Measurements from ENCODE around the gene OR1J1.

The OR1J1 gene, protein sequence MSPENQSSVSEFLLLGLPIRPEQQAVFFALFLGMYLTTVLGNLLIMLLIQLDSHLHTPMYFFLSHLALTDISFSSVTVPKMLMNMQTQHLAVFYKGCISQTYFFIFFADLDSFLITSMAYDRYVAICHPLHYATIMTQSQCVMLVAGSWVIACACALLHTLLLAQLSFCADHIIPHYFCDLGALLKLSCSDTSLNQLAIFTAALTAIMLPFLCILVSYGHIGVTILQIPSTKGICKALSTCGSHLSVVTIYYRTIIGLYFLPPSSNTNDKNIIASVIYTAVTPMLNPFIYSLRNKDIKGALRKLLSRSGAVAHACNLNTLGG

DNA sequence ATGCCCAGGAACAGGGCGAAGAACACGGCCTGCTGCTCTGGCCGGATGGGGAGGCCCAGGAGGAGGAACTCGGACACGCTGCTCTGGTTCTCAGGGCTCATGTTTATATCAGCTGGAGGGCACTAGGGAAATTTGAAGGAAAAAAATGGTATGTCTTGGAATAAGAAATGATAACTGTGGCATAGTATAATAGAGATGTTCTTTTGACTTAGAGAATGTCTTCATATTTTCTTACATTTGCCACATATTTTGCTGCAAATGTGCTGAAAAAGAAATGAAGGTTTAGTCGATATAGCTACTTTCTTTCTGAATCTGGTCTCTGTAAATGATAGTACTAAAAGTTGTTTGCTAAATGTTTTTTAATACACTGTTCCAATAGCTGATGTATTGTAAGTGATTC, at the start of gene OR1J1:
TSS of gene OR1J1 (minus strand) at position 101 of the 400 bp plus-strand sequence. CDS start at position 101, 0 bp downstream.
- no peak for DNase-seq (ENCODE audit: low read depth in 2 of 2, low spot score in 1 of 2)

DNA sequence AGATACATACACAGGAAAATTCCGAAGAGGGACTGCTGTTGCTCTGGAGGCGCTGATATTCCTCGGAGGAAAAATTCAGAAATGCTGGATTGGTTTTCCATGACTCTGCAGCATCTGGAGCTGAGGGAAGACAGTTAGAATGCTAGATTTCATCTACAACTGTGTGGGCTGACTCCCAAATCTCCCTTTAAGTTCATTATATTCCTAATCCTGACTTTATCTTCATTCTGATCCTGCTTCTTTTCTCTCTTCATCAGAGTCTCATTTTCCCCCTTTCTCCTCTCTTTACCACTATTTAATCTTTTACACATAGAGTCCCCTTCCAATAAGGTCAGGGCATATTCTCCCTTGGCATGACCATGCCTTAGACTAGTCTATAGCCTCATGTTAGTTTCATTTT, 49.5 kb upstream of the OR1J1 start, which contains the start of gene OR1N1:
TSS of gene OR1N1 (minus strand) at position 101 of the 400 bp plus-strand sequence. CDS start at position 101, 0 bp downstream.
- DNase-seq (ENCODE audit: low read depth in 2 of 2, low spot score in 1 of 2) = no peak

DNA sequence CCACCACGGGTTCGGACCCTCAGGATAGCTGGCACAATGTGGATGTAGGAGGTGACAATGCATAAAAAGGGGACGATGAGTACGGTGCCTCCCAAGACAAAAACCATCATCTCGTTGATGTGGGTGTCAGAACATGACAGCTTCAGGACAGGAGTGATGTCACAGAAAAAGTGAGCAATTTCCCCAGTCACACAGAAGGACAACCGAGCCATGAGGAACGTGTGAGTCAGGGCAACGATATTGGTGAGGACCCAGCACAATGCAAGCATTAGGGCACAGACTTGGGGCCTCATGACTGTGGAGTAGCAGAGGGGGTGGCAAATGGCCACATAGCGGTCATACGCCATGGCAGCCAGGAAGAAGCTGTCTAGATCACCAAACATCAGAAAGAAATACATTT, 48.9 kb upstream of the OR1J1 start:
- no peak for DNase-seq (ENCODE audit: low read depth in 2 of 2, low spot score in 1 of 2)

DNA sequence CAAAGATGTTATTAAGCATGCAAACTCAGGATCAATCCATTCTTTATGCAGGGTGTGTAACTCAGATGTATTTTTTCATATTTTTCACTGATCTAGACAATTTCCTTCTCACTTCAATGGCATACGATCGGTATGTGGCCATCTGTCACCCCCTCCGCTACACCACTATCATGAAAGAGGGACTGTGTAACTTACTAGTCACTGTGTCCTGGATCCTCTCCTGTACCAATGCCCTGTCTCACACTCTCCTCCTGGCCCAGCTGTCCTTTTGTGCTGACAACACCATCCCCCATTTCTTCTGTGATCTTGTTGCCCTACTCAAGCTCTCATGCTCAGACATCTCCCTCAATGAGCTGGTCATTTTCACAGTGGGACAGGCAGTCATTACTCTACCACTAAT, 41.6 kb upstream of the OR1J1 start:
- DNase-seq (ENCODE audit: low read depth in 2 of 2, low spot score in 1 of 2) = no peak

DNA sequence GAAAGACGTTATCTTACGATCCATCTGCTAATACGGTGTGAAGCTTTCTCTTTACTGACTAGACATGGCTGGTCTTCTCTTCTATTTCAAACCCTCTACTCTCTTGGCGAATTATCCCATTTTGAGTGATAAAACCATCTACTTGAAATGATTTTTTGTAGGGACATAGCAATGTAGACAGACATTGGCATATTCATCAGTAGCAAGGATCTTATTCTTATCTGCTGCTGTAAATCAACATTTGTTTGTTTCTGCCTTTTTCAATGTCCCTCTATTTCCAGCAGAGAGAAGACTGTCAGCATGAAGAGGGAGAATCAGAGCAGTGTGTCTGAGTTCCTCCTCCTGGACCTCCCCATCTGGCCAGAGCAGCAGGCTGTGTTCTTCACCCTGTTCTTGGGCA, 41.1 kb upstream of the OR1J1 start, which contains the start of gene OR1J4:
TSS of gene OR1J4 (plus strand) at position 301 of the 400 bp plus-strand sequence. CDS start at position 301, 0 bp downstream.
- DNase-seq (ENCODE audit: low read depth in 2 of 2, low spot score in 1 of 2) = no peak

DNA sequence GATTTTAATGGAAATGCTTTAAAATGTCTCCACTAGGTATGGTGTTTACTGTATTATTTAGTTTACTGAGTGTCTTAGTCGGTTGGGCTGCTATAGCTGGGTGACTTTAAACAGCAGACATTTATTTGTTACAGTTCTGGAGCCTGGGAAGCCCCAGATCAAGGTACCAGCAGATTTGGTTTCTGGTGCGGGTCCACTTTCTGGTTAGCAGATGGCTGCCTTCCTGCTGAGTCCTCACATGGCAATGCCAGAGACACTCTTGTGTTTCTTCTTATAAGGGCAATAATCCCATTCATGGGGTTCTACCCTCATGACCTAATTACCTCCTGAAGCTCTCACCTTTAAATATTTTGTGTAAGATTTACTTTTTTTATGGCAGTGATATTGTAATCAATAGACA, 40.5 kb upstream of the OR1J1 start:
- DNase-seq (ENCODE audit: low read depth in 2 of 2, low spot score in 1 of 2) = no peak

DNA sequence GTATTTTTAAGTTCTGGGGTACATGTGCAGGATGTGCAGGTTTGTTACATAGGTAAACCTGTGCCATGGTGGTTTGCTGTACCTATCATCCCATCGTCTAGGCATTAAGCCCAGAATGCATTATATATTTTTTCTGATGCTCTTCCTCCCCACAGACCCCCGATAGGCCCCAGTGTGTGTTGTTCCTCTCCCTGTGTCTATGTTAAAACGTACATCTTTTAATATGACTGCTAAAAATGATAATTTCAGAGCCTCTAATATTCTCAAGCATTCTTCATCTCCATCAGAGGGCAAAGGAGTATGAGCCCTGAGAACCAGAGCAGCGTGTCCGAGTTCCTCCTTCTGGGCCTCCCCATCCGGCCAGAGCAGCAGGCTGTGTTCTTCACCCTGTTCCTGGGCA, 32.8 kb upstream of the OR1J1 start, which contains the start of gene OR1J2:
TSS of gene OR1J2 (plus strand) at position 301 of the 400 bp plus-strand sequence. CDS start at position 301, 0 bp downstream.
- DNase-seq (ENCODE audit: low read depth in 2 of 2, low spot score in 1 of 2) = no peak

DNA sequence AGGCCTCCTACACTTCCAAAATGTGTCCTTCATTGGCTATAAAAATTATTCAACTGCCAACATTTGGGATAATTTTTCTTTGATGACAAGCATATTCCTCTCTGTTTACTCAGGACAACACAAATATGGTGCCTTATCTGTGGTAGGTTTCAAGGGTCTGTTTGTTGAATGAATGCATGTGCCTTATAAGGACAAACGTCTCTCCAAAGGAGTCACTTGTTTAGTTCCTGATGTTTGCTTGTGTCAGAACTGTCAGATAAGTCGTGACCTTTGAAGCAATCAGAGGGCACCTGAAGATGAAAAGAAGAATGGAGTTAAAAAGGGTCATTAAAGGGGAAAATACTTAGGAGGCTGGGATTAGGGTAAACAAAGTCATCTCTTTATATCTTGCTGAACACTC, 29.2 kb upstream of the OR1J1 start:
- DNase-seq (ENCODE audit: low read depth in 2 of 2, low spot score in 1 of 2) = no peak

DNA sequence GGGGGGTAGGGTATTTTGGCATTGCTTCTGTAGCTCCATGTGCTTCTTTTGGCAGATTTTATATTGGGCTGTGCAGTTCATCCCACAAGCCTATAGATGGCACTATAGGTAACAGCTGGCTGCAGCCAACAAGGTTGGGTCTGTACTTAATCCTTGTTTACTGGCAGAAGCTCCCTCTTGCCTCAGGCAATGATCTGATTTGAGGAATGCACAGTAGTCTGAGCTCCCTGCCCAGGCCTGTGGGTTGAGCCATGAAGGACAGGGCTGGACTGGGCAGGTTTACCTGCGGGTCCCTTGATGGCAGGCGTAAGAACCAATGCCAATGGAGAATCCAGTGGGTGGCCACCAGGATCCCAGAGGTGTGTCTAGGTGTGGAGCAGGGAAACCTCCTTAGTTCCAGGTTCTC, 21.2 kb upstream of the OR1J1 start:
- DNase-seq (ENCODE audit: low read depth in 2 of 2, low spot score in 1 of 2) = no peak

DNA sequence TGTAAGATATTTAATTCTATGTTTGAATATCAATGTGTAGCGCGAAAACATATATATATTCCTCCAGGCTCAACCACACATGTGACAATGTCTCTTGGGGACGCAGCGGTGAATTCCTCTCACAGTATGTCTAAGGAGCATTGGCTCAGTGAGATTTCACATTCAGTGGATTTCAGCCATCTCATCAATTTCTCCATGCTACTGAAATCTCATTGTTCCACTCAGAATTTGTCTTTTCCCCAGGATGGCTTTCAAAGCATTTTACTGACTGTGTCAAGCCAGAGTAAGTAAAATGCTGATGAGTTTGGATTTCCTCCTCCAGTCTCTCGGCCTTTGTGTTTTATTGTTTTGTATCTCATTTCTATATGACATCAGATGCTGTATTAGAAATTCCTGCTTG, 1.3 kb upstream of the OR1J1 start:
- no peak for DNase-seq (ENCODE audit: low read depth in 2 of 2, low spot score in 1 of 2)

DNA sequence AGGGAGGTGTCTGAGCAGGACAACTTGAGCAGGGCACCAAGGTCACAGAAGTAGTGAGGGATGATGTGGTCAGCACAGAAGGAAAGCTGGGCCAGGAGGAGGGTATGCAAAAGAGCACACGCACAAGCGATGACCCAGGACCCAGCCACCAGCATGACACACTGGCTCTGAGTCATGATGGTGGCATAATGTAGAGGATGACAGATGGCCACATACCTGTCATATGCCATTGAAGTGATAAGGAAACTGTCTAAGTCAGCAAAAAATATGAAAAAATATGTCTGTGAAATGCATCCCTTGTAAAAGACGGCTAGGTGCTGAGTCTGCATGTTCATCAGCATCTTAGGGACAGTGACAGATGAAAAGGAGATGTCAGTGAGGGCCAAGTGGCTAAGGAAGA, 380 bp downstream of the OR1J1 start:
- DNase-seq (ENCODE audit: low read depth in 2 of 2, low spot score in 1 of 2) = no peak

DNA sequence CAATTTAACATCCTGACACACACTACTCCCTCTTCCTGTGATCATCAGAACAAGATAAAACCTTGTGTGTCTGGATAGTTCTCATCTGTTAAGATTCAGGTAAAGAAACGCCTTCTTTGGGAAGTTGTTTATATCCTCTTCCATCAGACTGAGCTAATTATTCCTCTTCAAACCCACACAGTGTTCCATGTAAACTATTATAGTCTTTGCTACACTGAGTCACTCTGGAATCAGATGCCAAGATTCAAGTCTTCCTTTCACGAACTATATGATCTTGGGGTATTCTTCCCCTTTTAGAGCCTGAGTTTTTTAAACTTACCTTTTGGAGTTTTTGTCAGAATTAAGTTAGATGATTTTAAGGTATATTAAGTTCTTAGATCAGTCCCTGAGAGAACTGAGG, 2.0 kb downstream of the OR1J1 start:
- DNase-seq (ENCODE audit: low read depth in 2 of 2, low spot score in 1 of 2) = no peak

DNA sequence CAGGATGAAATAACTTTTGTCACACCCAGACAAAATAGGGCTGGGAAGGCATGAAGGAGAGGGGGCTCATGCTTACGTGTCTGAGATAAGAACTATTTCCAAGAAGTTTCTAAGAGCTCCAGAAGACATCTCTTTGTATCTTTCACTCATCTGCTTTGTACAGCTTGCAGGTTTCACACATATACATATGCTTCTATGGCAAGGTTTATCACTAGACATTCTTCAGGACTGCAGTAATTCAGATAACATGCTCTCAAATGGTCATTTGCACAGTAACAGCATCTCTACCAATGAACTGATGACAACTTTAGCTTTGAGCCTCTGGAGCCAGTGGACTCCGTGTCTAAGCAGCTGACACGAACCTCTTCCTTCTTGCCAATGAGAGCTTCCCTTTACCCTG, 3.2 kb downstream of the OR1J1 start:
- no peak for DNase-seq (ENCODE audit: low read depth in 2 of 2, low spot score in 1 of 2)

DNA sequence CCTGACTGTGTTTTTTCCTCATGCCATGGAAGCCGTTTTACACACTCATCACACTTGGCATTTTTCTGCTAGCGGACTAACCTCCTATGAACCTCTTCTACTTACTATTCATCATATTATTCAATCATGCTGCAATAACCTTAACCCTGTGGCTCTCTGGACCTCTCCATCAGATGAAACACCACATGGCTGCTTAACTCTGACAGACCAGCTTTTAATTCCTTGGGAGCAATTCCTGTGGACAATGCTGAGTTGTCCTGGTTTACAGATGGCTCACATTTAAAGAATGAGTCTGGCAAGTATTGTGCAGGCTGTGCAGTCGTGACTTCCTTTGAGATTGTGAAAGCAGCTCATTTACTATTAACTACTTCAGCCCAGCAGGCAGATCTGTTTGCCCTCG, 9.0 kb downstream of the OR1J1 start:
- no peak for DNase-seq (ENCODE audit: low read depth in 2 of 2, low spot score in 1 of 2)

DNA sequence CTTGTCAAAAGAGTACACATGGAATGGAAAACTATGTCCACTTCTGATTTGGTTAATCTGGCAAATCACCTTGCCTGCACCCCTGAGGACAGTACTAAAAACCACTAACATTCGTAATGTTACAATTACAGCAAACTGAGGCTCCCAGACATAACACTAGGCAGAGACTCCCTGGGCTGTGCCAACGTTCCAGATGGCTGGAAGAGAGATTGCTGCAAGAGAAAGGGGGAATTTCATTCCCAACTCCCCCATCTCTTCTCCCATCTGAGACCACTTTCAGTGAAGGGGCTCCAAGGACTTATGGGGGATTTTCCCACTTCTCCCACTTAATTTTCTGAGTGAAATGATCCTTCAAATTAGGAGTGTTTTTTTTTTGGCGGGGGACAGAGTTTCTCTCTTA, 11.3 kb downstream of the OR1J1 start:
- no peak for DNase-seq (ENCODE audit: low read depth in 2 of 2, low spot score in 1 of 2)

DNA sequence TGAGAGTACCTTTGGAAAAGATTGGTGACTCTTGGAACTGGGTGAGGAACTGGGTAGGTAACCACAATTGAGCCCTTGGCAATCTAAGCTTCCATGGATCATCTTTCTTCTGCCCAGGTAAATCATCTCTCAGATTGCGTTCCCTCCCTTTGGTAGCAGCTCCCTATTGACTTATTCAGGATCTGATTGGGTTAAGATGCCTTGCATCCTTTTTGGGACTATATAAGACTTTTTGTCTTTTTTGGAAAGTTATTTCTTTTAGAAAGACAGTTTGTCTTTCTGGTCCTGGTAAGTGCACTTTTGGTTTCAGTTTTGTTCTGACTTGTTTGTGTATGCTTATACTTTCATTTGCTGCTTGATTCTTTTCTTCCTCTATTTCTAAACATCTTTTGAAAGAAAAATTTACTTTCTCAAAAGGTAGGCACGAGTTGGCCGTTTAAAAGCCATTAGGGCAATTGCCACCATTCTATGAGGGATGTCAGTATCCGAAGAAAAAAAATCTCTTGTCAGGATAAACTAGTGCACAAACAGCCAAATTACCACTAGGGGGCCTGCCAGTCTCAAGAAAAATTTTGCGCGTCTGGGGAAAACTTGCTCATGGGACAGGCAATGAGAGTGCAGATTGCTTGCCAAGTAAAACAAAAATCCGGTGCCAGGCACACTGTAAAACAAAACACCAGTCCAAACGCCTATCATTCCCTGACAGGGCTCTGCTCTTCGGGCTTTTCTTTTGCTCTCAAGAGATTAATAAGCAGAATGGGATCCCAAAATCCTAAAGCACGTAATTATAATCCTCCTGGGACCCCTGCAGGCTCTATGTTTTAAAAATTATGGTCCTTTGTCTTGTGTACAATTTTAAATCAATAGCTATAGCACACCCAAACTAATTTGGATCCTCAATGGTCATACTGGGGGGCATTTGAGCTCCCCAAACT, 12.8 kb downstream of the OR1J1 start:
- DNase-seq (ENCODE audit: low read depth in 2 of 2, low spot score in 1 of 2) = peak; percentile 11 to 46

DNA sequence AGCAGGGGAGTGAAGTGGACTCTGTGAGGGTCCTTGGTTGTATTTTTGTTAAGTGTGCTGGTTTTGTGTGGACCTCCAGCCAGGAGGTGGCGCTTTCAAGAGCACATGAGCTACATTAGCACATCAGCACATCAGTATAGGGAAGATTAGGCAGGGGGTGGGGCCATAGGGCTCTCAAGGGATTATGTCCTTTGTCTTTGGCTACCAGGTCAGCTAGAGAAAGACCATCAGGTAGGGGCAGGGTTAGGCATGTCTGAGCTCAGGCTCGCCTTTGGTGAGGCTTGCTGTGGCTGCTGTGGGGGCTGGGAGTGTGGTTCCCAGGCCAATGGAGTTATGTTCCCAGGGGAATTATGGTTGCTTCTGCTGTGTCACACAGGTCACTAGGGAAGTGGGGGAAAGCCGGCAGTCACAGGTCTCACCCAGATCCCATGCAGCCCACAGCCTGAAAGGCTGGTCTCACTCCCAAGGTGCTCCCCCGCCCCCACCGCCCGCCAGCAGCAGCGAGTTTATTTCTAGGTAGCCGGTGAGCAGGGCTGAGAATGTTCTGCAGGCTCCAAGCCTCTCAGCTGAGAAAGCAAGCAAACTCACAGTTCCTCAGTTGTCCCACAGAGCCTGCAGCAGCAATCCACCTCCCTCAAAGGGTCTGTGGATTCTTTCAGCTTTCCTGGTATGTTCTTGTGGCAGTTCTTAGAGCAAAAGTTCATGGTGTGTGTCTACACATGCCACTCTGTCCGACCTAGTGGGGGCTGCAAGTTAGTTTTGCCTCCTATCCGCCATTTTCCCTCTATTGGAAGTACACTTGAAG, 13.7 kb downstream of the OR1J1 start:
- DNase-seq (ENCODE audit: low read depth in 2 of 2, low spot score in 1 of 2) = no peak

DNA sequence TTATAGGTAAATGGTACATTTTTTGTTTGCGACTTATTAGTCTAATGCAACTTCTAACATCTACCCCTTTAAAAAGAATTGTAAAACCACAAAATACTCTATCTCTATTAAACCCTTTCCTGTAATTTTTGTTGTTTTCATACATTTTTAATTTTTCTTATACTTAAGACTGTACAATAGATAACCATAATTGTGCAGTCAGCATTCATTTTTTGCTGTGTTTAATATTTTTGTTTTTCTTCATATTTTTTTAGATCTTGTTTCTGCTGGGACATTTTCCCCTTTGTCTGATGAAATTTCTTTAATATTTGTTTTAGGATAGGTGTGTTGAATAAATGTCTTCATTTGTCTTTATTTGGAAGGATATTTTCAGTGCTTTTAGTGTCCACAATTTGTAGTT, 19.9 kb downstream of the OR1J1 start:
- DNase-seq (ENCODE audit: low read depth in 2 of 2, low spot score in 1 of 2) = no peak

DNA sequence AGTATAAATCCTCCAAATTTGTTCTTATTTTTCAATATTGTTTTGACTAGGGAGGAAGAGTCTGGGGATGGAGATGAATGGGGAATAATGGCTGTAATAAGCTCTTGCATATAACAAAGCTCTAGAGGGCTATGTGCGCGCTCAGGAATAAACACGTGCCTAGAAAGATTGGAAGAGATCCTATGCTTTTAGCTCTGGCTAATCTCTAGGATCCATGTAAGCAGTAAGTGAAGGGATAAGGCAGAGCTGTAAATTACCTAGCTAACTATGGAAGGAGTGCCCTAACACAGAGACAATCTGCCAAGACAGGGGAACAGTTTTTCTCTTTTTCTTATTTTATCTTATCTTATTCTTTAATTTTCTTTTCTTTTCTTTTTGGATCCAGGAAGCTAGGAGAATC, 21.6 kb downstream of the OR1J1 start:
- no peak for DNase-seq (ENCODE audit: low read depth in 2 of 2, low spot score in 1 of 2)

DNA sequence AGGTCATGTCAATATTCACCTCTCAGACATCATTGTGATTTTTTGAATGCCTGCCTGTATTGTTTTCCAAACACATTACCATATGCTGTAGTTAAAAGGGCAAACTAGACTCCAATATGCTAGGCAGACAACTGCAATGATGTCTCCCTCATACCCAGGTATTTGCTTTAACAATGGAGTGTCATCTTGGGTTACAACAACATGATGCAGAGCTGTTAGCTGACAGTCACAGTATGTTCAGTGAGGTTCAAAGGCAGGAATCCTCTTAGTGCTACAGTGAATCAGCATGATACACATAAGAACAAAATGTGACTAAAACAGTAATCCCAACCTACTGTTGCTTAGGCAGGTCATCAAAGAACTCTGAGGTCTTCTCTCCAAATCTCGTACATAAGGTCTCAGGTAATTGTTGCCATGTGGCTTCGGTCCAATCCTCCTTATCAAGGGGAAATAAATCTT, 24.0 kb downstream of the OR1J1 start:
- DNase-seq (ENCODE audit: low read depth in 2 of 2, low spot score in 1 of 2) = no peak
